GM18909 (cell line): ENCODE results near the gene ITPK1.

Experiments
- ATAC-seq: cut with Tn5 transposase; IDR thresholded peaks from one replicate; pipeline ENCODE4 v1.9.1; 2021; ENCODE audit warnings: mild to moderate bottlenecking; ENCODE audit not compliant: unreplicated experiment, poor library complexity

The ITPK1 gene

GRCh38 chr14:92917041-92917940, 198.4 kb downstream of the ITPK1 start:
- no peak for ATAC-seq

- no peak for ATAC-seq
These were observed 199.5 kb downstream of the ITPK1 start for GRCh38 chr14:92916201-92916600.

GRCh38 chr14:92914087-92914656, 201.6 kb downstream of the ITPK1 start:
- ATAC-seq = no peak

GRCh38 chr14:92907316-92907911, 208.3 kb downstream of the ITPK1 start:
- no peak for ATAC-seq

- ATAC-seq = no peak
These were observed 208.9 kb downstream of the ITPK1 start for GRCh38 chr14:92906823-92907222.

GRCh38 chr14:92906420-92906819, 209.3 kb downstream of the ITPK1 start:
- ATAC-seq = no peak

- ATAC-seq = no peak
These were observed 210.1 kb downstream of the ITPK1 start for GRCh38 chr14:92905667-92906066.

- ATAC-seq = no peak
These were observed 212.4 kb downstream of the ITPK1 start for GRCh38 chr14:92903359-92903758.

GRCh38 chr14:92902726-92903125, 213.0 kb downstream of the ITPK1 start:
- ATAC-seq = no peak

- no peak for ATAC-seq
These were observed 213.5 kb downstream of the ITPK1 start for GRCh38 chr14:92902191-92902590.

GRCh38 chr14:92900660-92901059, 215.1 kb downstream of the ITPK1 start:
- no peak for ATAC-seq

- ATAC-seq = no peak
These were observed 217.1 kb downstream of the ITPK1 start for GRCh38 chr14:92898566-92899131.

GRCh38 chr14:92897922-92898565, 217.7 kb downstream of the ITPK1 start:
- ATAC-seq = no peak

GRCh38 chr14:92895352-92895878, 220.3 kb downstream of the ITPK1 start:
- ATAC-seq = no peak

GRCh38 chr14:92892589-92892988, 223.1 kb downstream of the ITPK1 start:
- ATAC-seq = no peak

GRCh38 chr14:92890830-92891588, 224.7 kb downstream of the ITPK1 start:
- ATAC-seq = no peak

GRCh38 chr14:92888896-92889295, 226.8 kb downstream of the ITPK1 start:
- ATAC-seq = no peak

GRCh38 chr14:92887157-92887556, 228.6 kb downstream of the ITPK1 start:
- ATAC-seq = no peak
